Stomach smooth muscle (tissue), 2 donors: ENCODE results near the gene SUFU.
"Not testable (repeated sequence)": the region's sequence is repeated elsewhere in the genome, so short reads cannot be mapped to it uniquely, and the experiment has no call there.

ENCODE experiments used
- H3K27ac ChIP-seq: one replicate; pipeline ENCODE4 v1.7.0; 2013; ENCODE audit warnings: mild to moderate bottlenecking, low read length, inconsistent platforms
- H3K27me3 ChIP-seq, 2 donors: one replicate each; pipeline ENCODE4 v1.7.0; 2013; ENCODE audit warnings: low read length in 2 of 2; ENCODE audit not compliant: insufficient read depth in 2 of 2, control insufficient read depth in 1 of 2
- H3K36me3 ChIP-seq, 2 donors: one replicate each; pipeline ENCODE4 v1.7.0; 2013; ENCODE audit warnings: low read length in 2 of 2; ENCODE audit not compliant: control insufficient read depth in 2 of 2, insufficient read depth in 2 of 2
- H3K4me1 ChIP-seq: one replicate; pipeline ENCODE4 v1.7.0; 2013; ENCODE audit warnings: low read length; ENCODE audit not compliant: control insufficient read depth, insufficient read depth
- H3K4me3 ChIP-seq, 2 donors: one replicate each; pipeline ENCODE4 v1.7.0; 2013; ENCODE audit warnings: low read length in 2 of 2
- H3K9ac ChIP-seq, 2 donors: one replicate each; pipeline ENCODE4 v1.7.0; 2013; ENCODE audit warnings: low read length in 2 of 2, mild to moderate bottlenecking in 1 of 2
- H3K9me3 ChIP-seq, 2 donors: one replicate each; pipeline ENCODE4 v1.7.0; 2013; ENCODE audit warnings: low read length in 2 of 2; ENCODE audit not compliant: control insufficient read depth in 2 of 2
- donor health status: healthy.
- donor health status: Pancreatic carcinoma.

SUFU gene

GRCh38 chr10:102514487-102515311 lies 10.9 kb downstream of the SUFU start:
- H3K27ac ChIP-seq = no peak overlapping the region
- no peaks in the 10 kb centered on the region for H3K27me3 ChIP-seq
- H3K4me3 ChIP-seq = no peak overlapping the region
- H3K9ac ChIP-seq = no peak overlapping the region
- no peaks in the 10 kb centered on the region for H3K9me3 ChIP-seq
- peaks cover 15 to 16% of the 10 kb centered on the region in 2 donors for H3K36me3 ChIP-seq
- H3K4me1 ChIP-seq = peaks cover 5% of the 10 kb centered on the region

- Histone ChIP-seq H3K9ac (no peak overlapping the region), H3K27ac (no peak overlapping the region), H3K27me3 (no peaks in the 10 kb centered on the region), H3K36me3 (peaks cover 14 to 15% of the 10 kb centered on the region in 2 donors), H3K4me1 (peaks cover 5% of the 10 kb centered on the region), H3K4me3 (no peak overlapping the region), H3K9me3 (no peaks in the 10 kb centered on the region)
Observed at GRCh38 chr10:102515724-102516123, 12.0 kb downstream of the SUFU start.

- no peak overlapping the region for H3K9ac ChIP-seq
- no peak overlapping the region for H3K4me3 ChIP-seq
- H3K4me1 ChIP-seq = peaks cover 5% of the 10 kb centered on the region
- no peaks in the 10 kb centered on the region for H3K27me3 ChIP-seq
- no peaks in the 10 kb centered on the region for H3K9me3 ChIP-seq
- H3K36me3 ChIP-seq = peaks cover 7 to 12% of the 10 kb centered on the region in 2 donors
- H3K27ac ChIP-seq = no peak overlapping the region
Observed at GRCh38 chr10:102517553-102517952, 13.8 kb downstream of the SUFU start.

GRCh38 chr10:102519246-102519825 lies 15.6 kb downstream of the SUFU start:
- H3K27me3 ChIP-seq = no peaks in the 10 kb centered on the region
- H3K4me1 ChIP-seq = peaks cover 5% of the 10 kb centered on the region
- no peak overlapping the region for H3K27ac ChIP-seq
- peaks cover 4 to 7% of the 10 kb centered on the region in 2 donors for H3K36me3 ChIP-seq
- H3K4me3 ChIP-seq = no peak overlapping the region
- no peak overlapping the region for H3K9ac ChIP-seq
- H3K9me3 ChIP-seq = no peaks in the 10 kb centered on the region

GRCh38 chr10:102522874-102523249 lies 19.1 kb downstream of the SUFU start:
- Histone ChIP-seq H3K9ac (no peak overlapping the region), H3K4me1 (no peaks in the 10 kb centered on the region), H3K27ac (no peak overlapping the region), H3K4me3 (no peak overlapping the region), H3K9me3 (no peaks in the 10 kb centered on the region), H3K36me3 (peaks cover 0 to 2% of the 10 kb centered on the region in 2 donors), H3K27me3 (no peaks in the 10 kb centered on the region)

GRCh38 chr10:102523250-102524029 lies 19.7 kb downstream of the SUFU start:
- Histone ChIP-seq H3K4me1 (no peaks in the 10 kb centered on the region), H3K9ac (no peak overlapping the region), H3K9me3 (no peaks in the 10 kb centered on the region), H3K4me3 (no peak overlapping the region), H3K27me3 (no peaks in the 10 kb centered on the region), H3K27ac (no peak overlapping the region), H3K36me3 (peaks cover 0 to 2% of the 10 kb centered on the region in 2 donors)

GRCh38 chr10:102524746-102525145 lies 21.0 kb downstream of the SUFU start:
- peaks cover 0 to 2% of the 10 kb centered on the region in 2 donors for H3K36me3 ChIP-seq
- H3K9ac ChIP-seq = no peak overlapping the region
- H3K4me3 ChIP-seq = no peak overlapping the region
- no peak overlapping the region for H3K27ac ChIP-seq
- H3K27me3 ChIP-seq = no peaks in the 10 kb centered on the region
- no peaks in the 10 kb centered on the region for H3K9me3 ChIP-seq
- no peaks in the 10 kb centered on the region for H3K4me1 ChIP-seq

GRCh38 chr10:102527546-102527945 lies 23.8 kb downstream of the SUFU start:
- Histone ChIP-seq H3K27me3 (no peaks in the 10 kb centered on the region), H3K9ac (no peak overlapping the region), H3K4me3 (no peak overlapping the region), H3K36me3 (peaks cover 0 to 2% of the 10 kb centered on the region in 2 donors), H3K4me1 (no peaks in the 10 kb centered on the region), H3K27ac (no peak overlapping the region), H3K9me3 (no peaks in the 10 kb centered on the region)

GRCh38 chr10:102534333-102534732 lies 30.6 kb downstream of the SUFU start:
- H3K9ac ChIP-seq = no peak overlapping the region
- H3K4me1 ChIP-seq = no peaks in the 10 kb centered on the region
- H3K36me3 ChIP-seq = peaks cover 0 to 6% of the 10 kb centered on the region in 2 donors
- no peaks in the 10 kb centered on the region for H3K9me3 ChIP-seq
- H3K27me3 ChIP-seq = no peaks in the 10 kb centered on the region
- H3K4me3 ChIP-seq = no peak overlapping the region
- H3K27ac ChIP-seq = no peak overlapping the region

GRCh38 chr10:102534966-102535365 lies 31.2 kb downstream of the SUFU start:
- not testable (repeated sequence) for H3K27ac ChIP-seq, H3K4me1 ChIP-seq, H3K9ac ChIP-seq, H3K9me3 ChIP-seq, H3K4me3 ChIP-seq, H3K27me3 ChIP-seq, H3K36me3 ChIP-seq
